Hepatocyte (in vitro differentiated cells): ENCODE measurements around the gene SSBP1.

Experiments
- EZH2 ChIP-seq: fragments of 200-600 bp; sonication (generic); IDR thresholded peaks from 2 replicates; pipeline ENCODE4 v1.6.1; 2016; ENCODE audit warnings: antibody characterized with exemption, mild to moderate bottlenecking, borderline replicate concordance
- EZH2phosphoT487 ChIP-seq: fragments of 200-600 bp; sonication (generic); IDR thresholded peaks from one replicate; pipeline ENCODE4 v1.6.1; 2018; ENCODE audit warnings: antibody characterized with exemption, mild to moderate bottlenecking, low read depth, moderate library complexity; ENCODE audit not compliant: unreplicated experiment, severe bottlenecking

DNA sequence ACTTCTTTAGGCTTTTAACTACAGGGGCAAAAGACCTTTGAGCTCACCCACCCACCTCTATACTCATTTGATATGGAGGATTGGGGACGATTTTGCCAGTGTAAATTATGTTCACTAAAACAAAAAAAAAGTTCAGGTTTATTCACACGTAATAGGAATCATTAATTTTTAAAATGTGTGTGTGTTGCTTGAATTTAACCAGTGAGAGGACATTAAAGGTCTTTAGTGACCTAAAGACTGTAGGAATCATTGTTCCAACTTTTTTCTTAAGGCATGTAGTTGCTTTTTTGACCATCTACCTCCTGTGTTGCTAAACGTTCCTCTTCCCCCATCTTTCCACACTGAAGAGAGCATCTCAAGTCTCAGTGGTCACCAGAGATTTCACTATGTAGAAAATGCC lies 1.1 kb downstream of the SSBP1 start:
- no peak for TF ChIP-seq EZH2phosphoT487
- no peak for TF ChIP-seq EZH2
